HG02884 (cell line): ENCODE results near the gene ZNF768.
"Not testable (repeated sequence)": the region's sequence is repeated elsewhere in the genome, so short reads cannot be mapped to it uniquely, and the experiment has no call there.

ENCODE experiments used
- ATAC-seq: cut with Tn5 transposase; IDR thresholded peaks from one replicate; pipeline ENCODE4 v1.9.1; 2021; ENCODE audit warnings: mild to moderate bottlenecking, moderate library complexity; ENCODE audit not compliant: unreplicated experiment

ZNF768 gene

DNA sequence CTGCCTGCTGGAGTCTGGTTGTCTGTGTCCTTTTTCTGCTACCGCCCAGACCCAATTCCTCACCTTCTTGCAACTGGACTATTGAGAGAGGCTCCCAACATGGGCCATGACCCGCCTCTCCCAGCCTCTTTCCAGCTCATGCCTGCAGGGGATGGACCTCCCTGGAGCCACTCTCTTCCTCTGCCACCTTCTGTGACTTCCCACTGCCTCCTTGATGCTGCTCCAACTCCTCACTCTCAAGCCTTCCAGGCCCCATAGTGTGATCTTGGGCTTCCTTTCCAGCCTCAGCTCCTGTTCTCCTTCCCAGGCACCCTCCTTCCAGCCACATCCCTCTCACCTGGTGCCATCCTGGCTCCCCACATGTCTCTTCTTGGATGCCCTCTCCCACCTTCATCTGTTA lies 11.1 kb downstream of the ZNF768 start:
- no peak for ATAC-seq

DNA sequence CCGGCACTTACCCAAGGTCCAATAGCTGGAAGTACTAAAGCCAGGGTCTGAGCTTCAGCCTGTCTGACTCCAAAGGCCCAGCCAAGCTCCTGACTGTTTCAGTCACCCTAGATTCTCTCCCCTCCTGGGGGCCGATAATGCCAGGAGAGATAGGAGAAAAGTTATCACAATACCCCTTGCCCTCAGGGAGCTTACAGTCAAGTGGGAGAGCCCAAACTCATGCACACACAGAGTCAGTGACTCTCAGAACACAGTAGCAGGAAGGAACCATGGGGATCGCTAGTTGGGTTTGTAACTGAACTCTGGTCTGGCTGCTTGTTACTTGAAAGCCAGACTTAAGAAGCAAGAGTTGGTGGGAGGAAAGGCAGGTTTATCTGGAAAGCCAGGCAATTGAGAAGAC lies 14.9 kb downstream of the ZNF768 start:
- no peak for ATAC-seq

- ATAC-seq, result no peak
These were observed 15.9 kb downstream of the ZNF768 start for GRCh38 chr16:30510376-30510938.

DNA sequence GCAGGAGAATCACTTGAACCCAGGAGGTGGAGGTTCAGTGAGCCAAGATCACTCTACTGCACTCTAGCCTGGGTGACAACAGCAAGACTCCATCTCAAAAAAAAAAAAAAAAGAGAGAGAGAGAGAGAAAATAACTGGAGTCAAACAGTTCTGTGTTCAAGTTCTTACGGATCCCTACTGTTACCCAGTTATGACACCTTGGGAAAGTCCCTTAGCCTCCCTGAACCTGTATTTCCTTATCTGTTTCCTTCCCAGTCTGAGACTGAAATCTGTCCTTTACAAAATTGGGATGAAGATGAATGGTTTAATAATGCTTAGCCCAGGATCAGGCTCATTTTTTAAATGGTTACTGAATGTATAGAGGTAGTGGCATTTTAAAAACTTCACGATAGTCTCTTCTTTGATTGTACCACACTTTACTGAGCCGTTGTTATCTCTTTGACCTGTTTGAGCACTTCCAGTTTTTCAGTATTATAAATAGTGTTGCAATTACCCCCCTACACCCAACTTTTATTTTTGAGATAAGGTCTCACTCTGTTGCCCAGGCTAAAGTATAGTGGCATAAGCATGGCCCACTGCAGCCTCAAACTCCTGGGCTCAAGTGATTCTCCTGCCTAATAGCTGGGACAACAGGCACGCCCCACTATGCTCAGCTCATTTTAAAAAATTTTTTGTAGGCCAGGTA lies 17.1 kb downstream of the ZNF768 start:
- no peak for ATAC-seq

- ATAC-seq, result no peak
These were observed 22.7 kb downstream of the ZNF768 start for GRCh38 chr16:30503403-30504296.

DNA sequence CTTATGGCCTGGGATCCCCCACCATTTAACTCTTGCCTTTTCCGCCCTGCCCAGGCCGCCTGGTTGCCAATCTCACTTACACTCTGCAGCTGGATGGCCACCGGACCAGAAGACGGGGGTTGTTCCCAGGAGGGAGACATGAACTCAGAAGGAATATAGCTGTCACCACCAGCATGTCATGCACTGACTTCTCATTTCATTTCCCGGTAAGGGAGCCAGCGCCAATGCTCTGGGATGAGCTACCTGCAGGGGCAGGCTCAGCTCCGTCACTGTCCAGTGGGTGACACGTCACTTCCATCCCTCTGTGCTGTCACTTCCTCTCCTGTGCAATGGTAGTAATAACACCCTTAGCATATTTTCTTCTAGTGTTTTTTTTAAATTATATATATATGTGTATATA lies 27.1 kb downstream of the ZNF768 start:
- no peak for ATAC-seq

DNA sequence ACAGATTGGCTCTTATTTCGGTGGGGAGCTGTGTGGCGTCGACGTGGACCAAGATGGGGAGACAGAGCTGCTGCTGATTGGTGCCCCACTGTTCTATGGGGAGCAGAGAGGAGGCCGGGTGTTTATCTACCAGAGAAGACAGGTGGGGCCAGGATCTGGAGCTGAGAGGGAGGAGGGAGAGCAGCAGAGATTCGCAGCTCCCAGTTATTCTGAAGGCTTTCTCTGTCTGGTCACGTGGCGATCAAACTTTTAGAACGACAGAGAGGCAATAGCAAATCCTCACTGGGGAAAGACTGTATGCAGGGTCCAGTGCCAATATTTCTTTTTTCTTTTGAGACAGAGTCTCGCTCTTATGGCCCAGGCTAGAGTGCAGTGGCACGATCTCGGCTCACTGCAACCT lies 31.7 kb downstream of the ZNF768 start:
- ATAC-seq, result no peak

GRCh38 chr16:30493941-30494488 lies 32.4 kb downstream of the ZNF768 start:
- no peak for ATAC-seq

GRCh38 chr16:30491744-30492308 lies 34.5 kb downstream of the ZNF768 start:
- ATAC-seq, result no peak

GRCh38 chr16:30491229-30491628 lies 35.1 kb downstream of the ZNF768 start:
- ATAC-seq, result no peak

DNA sequence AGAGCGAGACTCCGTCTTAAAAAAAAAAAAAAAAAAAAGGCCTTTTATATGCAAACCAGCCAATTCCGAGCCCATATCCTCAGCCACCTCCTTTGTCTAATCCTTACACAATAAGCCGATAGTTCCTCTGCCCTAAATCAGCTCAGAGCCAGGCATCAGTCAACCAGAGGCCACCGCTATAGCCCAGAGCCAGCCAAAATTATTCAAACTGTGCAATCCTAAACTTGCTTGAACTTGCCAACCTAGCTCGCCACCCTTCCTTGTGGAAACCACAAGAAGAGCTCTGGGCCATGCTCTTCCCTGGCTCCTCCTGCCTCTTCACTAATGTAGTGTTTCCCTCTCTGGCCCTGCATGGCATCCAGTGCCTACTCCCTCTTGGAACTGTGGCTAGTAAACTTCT lies 36.2 kb downstream of the ZNF768 start:
- ATAC-seq, result no peak

GRCh38 chr16:30488764-30489605 lies 37.4 kb downstream of the ZNF768 start:
- ATAC-seq, result no peak

GRCh38 chr16:30485818-30486436 lies 40.4 kb downstream of the ZNF768 start:
- no peak for ATAC-seq

DNA sequence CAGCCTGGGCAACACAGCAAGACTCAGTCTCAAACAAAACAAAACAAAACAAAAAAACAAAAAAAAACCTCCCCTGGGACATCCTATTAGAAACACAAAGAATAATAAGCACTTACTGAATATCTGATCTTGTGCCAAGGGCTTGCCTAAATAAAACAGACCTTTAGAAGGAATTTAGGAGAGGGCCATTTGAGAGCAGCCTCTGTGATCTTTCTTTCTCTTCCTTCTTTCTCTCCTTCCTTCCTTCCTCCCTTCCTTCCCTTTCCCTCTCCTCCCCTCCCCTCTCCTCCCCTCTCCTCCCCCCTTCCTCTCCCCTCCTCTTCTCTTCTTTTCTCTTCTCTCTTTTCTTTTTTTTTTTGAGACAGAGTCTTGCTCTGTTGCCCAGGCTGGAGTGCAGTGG lies 41.5 kb downstream of the ZNF768 start:
- ATAC-seq, result no peak

DNA sequence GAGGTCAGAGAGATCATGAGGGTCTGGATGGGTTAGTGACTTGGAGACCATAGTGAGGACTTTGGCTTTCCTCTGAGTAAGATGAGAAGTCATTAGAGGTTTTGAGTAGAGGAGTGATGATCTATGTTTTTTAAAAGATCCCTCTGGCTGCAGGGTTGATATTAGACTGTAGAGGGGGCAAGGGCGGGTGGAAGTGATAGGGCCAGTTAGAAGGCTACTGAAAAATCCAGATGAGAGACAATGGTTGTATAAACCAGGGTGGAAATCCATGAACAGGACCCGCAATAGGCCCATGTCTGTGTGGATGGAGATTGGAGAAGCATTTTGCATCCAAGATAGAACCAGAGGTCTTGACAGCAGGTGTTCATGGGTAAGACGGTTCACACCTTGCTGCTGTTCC lies 44.0 kb downstream of the ZNF768 start:
- ATAC-seq, result no peak

GRCh38 chr16:30481381-30481780 lies 45.0 kb downstream of the ZNF768 start:
- ATAC-seq, result no peak

- no peak for ATAC-seq
These were observed 47.4 kb downstream of the ZNF768 start for GRCh38 chr16:30478766-30479478.

GRCh38 chr16:30477773-30478172 lies 48.6 kb downstream of the ZNF768 start:
- not testable (repeated sequence) for ATAC-seq

DNA sequence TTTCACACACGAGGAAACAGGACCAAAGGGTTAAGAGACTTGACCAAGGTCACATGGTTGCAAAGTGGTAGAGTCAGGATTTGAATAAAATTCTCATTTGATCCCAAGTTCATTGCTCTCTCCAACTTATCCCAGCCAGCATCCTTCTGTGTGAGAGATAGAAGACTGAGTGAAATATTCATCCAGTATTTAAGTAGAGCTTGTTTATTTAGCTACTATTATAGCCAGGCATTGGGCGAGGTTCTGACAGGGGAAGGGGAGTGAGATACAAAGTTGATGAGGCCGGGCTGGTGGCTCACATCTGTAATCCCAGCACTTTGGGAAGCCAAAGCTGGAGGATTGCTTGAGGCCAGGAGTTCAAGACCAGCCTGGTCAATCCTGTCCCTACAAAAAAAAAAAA lies 49.4 kb downstream of the ZNF768 start:
- ATAC-seq, result no peak
